Breast epithelium (tissue), 4 donors: Measurements from ENCODE around the gene CCL3. TPM values are rescaled to one million over a fixed set of nuclear protein-coding genes. Genes with fewer than 3 reads are reported as not detected.
"Not testable (repeated sequence)": the region's sequence is repeated elsewhere in the genome, so short reads cannot be mapped to it uniquely, and the experiment has no call there.

ENCODE experiments used
- DNase-seq, 2 donors: peaks; one replicate each; pipeline ENCODE4 v3.0.0-alpha.2; 2019; ENCODE audit warnings: low spot score in 2 of 2
- H3K27ac ChIP-seq, 2 donors: fragments of 200-600 bp; sonication (generic) in 1 of 2; one replicate each; pipeline ENCODE4 v1.5.1; 2016 to 2019; ENCODE audit warnings: mild to moderate bottlenecking in 1 of 2
- H3K27me3 ChIP-seq, 2 donors: fragments of 200-600 bp; sonication (generic) in 1 of 2; one replicate each; pipeline versions ENCODE4 v1.5.1 to v1.6.0; 2017 to 2019; ENCODE audit warnings: control low read depth in 1 of 2, mild to moderate bottlenecking in 1 of 2
- H3K36me3 ChIP-seq: fragments of 200-600 bp; one replicate; pipeline ENCODE4 v1.5.1; 2019
- H3K4me1 ChIP-seq, 2 donors: fragments of 200-600 bp; sonication (generic); one replicate each; pipeline ENCODE4 v1.5.1; 2016 to 2019; ENCODE audit warnings: control low read depth in 1 of 2
- H3K4me3 ChIP-seq, 3 donors: fragments of 200-600 bp; sonication (generic); 1 replicate in 2 of 3; 2 replicates in 1 of 3; pipeline ENCODE4 v1.5.1; 2016 to 2019; ENCODE audit warnings: mild to moderate bottlenecking in 3 of 3, moderate library complexity in 2 of 3
- H3K9me3 ChIP-seq, 2 donors: fragments of 200-600 bp; sonication (generic) in 1 of 2; one replicate each; pipeline ENCODE4 v1.5.1; 2016 to 2019; ENCODE audit warnings: control low read depth in 1 of 2
- POLR2A ChIP-seq: fragments of 450-650 bp; IDR thresholded peaks from one replicate; pipeline ENCODE4 v1.6.1; 2016; ENCODE audit warnings: antibody characterized with exemption, mild to moderate bottlenecking, moderate library complexity
- POLR2AphosphoS5 ChIP-seq, 3 donors: sonication (generic); formaldehyde crosslinking; IDR thresholded peaks; one replicate each; pipeline ENCODE4 v1.6.1; 2017; ENCODE audit warnings: antibody characterized with exemption in 3 of 3
- intact Hi-C: fragments of 100-400 bp; cut with DNase I; formaldehyde crosslinking; loops from one replicate; pipeline ENCODE4 v1.15.1; 2023; ENCODE audit warnings: low total_unique reads
- total RNA-seq, 3 donors: library from RNA; depleted of rRNA; stranded (reverse); fragments of >200 nt; gene quantifications; one replicate each; pipeline ENCODE4 v1.1.0, GENCODE V29; 2016
- TF ChIP-seq, protein P1 (sequence below), 3 donors: fragments of 450-650 bp; IDR thresholded peaks; one replicate each; pipeline ENCODE4 v1.5.1; 2016 to 2017; ENCODE audit warnings: antibody characterized with exemption in 3 of 3, mild to moderate bottlenecking in 3 of 3, moderate library complexity in 3 of 3

CCL3 gene
- total RNA-seq, 3 donors from 2014 or later, result 0.96 to 10.8 TPM; not detected in 1

DNA sequence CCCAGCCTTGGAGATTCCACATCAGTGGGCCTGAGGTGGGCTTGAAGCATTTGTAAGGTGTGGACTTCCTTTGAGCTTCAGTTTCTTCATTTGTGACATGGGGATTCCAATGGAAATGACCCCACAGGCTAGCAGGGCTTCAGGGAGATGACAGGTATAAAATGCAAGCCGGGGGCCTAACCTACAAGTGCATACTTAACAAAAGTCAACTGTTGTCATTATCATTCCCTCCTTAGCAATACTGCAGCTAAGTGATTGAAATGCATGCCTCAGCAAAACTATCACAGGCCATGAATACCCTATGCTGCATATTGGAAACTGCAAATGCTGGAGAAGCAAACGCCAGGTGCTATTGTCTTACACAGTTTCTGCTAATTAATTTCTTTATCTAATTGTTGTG lies 33.5 kb upstream of the CCL3 start:
- Histone ChIP-seq H3K27me3 (no peaks in the 10 kb centered on the region), H3K9me3 (peaks cover 20 to 21% of the 10 kb centered on the region in 2 donors), H3K4me3 (no peak overlapping the region), H3K27ac (no peak overlapping the region), H3K36me3 (no peaks in the 10 kb centered on the region), H3K4me1 (no peaks in the 10 kb centered on the region)
- DNase-seq, result no peak
- intact Hi-C loops, result no loop called here
- TF ChIP-seq POLR2AphosphoS5 (IDR thresholded peaks at IDR 0.05) (no peak), POLR2A (no peak)
- TF ChIP-seq, protein P1, sequence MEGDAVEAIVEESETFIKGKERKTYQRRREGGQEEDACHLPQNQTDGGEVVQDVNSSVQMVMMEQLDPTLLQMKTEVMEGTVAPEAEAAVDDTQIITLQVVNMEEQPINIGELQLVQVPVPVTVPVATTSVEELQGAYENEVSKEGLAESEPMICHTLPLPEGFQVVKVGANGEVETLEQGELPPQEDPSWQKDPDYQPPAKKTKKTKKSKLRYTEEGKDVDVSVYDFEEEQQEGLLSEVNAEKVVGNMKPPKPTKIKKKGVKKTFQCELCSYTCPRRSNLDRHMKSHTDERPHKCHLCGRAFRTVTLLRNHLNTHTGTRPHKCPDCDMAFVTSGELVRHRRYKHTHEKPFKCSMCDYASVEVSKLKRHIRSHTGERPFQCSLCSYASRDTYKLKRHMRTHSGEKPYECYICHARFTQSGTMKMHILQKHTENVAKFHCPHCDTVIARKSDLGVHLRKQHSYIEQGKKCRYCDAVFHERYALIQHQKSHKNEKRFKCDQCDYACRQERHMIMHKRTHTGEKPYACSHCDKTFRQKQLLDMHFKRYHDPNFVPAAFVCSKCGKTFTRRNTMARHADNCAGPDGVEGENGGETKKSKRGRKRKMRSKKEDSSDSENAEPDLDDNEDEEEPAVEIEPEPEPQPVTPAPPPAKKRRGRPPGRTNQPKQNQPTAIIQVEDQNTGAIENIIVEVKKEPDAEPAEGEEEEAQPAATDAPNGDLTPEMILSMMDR (IDR thresholded peaks at IDR 0.05), result no peak

DNA sequence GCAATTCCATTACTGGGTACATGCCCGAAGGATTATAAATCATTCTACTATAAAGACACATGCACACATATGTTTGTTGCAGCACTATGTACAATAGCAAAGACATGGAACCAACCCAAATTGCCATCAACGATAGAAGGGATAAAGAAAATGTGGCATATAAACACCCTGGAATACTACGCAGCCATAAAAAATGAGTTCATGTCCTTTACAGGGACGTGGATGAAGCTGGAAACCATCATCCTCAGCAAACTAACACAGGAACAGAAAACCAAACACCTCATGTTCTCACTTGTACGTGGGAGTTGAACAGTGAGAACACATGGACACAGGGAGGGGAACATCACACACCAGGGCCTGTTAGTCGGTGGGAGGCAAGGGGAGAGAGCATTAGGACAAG lies 31.2 kb upstream of the CCL3 start:
- intact Hi-C loops, H3K4me1 ChIP-seq, DNase-seq, H3K36me3 ChIP-seq, H3K27me3 ChIP-seq, H3K27ac ChIP-seq, H3K4me3 ChIP-seq: not testable (repeated sequence)
- peaks cover 15% of the 10 kb centered on the region in 2 donors for H3K9me3 ChIP-seq

DNA sequence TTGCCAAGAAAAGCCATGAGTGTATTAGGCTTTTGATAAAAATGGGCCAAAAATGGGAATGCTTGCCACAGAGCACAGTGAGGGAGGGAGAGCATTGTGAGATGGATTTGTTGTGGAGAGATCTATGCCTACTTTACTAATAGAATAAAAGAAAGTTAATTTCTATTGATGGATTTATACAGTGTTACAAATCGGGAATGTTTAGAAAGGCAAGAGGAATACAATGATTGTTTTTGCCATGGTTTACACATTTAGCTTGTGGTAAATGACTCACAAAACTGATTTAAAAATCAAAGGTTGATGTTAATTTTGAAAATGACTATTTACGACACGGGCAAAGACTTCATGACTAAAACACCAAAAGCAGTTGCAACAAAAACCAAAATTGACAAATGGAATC lies 30.3 kb upstream of the CCL3 start:
- TF ChIP-seq POLR2A (no peak), POLR2AphosphoS5 (IDR thresholded peaks at IDR 0.05) (no peak)
- TF ChIP-seq, protein P1 (IDR thresholded peaks at IDR 0.05), result no peak
- intact Hi-C loops, result no loop called here
- H3K4me3 ChIP-seq, result no peak overlapping the region
- no peaks in the 10 kb centered on the region for H3K4me1 ChIP-seq
- no peak overlapping the region for H3K27ac ChIP-seq
- no peaks in the 10 kb centered on the region for H3K36me3 ChIP-seq
- peaks cover 6 to 7% of the 10 kb centered on the region in 2 donors for H3K9me3 ChIP-seq
- no peak for DNase-seq
- H3K27me3 ChIP-seq, result no peaks in the 10 kb centered on the region

DNA sequence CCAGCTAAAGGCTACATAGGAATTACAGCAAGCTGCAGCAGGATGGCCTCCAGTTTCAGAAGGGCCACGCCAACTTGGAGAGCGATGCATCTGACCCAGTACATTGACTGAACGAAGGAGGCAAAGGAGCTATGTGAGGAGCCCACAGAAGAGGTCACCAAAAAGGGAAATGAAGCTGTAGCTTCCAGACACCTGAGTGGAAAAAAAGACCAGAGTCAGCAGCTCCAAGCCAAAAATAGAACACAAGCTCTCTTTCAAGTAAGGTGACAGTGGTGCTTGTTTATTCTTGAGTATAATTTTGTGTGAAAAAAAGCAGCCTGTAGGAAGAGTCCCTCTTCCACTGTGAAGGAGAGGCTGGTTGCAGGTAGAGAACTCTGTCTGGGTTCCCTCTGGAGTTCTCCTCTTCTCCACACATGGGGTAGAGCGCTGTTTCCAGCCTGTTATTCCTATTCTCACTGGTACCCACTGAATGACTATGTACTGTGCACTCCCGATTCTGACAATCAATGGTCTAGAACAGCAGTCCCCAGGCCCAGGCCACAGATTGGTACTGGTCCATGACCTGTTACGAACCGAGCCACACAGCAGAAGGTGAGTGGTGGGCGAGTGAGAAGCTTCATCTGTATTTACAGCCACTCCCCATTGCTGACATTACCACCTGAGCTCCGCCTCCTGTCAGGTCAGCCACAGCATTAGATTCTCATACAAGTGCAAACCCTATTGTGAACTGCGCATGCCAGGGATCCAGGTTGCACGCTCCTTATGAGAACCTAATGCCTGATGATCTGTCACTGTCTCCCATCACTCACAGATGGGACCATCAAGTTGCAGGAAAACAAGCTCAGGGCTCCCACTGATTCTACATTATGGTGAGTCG lies 28.8 kb upstream of the CCL3 start:
- H3K9me3 ChIP-seq, result no peaks in the 10 kb centered on the region
- no peaks in the 10 kb centered on the region for H3K4me1 ChIP-seq
- no peak for TF ChIP-seq POLR2A
- TF ChIP-seq POLR2AphosphoS5 (IDR thresholded peaks at IDR 0.05), result no peak
- TF ChIP-seq, protein P1 (IDR thresholded peaks at IDR 0.05), result no peak
- H3K27me3 ChIP-seq, result no peaks in the 10 kb centered on the region
- H3K4me3 ChIP-seq, result no peak overlapping the region
- no peak for DNase-seq
- intact Hi-C loops, result no loop called here
- no peaks in the 10 kb centered on the region for H3K36me3 ChIP-seq
- H3K27ac ChIP-seq, result no peak overlapping the region

DNA sequence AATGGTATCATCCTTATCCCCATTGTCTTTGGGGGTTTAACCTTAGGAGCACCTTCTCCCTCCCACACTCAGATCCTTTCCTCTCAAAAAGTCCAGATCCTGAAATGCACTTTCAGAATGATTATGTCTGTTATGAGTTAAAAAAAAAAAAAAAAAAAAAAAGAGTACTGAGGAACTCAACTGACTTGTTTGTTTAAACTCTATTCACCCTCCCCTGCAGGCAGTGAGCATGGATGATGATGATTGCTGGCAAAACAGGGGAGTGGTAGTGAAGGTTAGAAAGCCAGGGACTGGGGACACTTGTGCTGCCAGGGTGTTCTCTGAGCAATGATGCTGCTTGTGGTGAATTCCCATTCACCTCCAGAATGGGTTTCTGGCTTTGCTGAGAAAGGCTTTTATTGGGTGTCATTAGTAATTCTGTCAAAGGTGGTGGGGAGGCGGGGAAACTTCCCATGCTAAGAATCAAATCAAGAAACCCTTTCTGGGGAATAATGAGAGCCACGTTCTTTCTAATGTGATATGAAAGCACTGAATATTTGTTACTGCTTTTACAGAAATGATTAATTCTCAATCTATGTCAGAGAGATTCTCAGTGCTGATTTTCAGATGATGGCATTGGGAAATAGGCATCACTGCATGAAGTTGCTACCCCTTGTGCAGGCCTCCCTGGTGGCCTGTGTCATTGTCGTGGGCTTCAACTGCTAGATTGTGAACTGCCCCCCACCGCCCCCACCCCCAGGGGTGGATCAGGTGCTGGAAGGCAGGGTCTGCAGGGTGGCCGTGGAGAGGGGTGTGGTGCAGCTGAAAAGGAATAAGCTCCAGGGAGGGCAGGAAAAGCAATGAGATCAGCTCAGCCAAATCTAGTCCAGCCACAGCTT lies 27.8 kb upstream of the CCL3 start:
- intact Hi-C loops, result no loop called here
- TF ChIP-seq POLR2A, result no peak
- TF ChIP-seq, protein P1 (IDR thresholded peaks at IDR 0.05), result no peak
- Histone ChIP-seq H3K36me3 (no peaks in the 10 kb centered on the region), H3K9me3 (no peaks in the 10 kb centered on the region), H3K4me1 (no peaks in the 10 kb centered on the region), H3K4me3 (no peak overlapping the region), H3K27me3 (no peaks in the 10 kb centered on the region), H3K27ac (no peak overlapping the region)
- DNase-seq, result no peak

DNA sequence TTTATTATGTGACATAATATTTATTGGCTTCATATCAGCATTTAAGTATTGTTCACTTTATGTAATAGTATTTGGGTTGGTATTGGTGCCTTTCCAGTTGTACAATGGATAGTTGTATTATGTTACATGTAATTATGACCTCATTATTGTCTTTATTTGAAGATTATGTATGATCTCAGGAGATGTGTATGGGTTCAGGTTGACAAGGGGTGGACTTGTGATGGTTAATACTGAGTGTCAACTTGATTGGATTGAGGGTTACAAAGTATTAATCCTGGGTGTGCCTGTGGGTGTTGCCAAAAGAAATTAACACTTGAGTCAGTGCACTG lies 25.7 kb upstream of the CCL3 start:
- not testable (repeated sequence) for H3K27ac ChIP-seq

DNA sequence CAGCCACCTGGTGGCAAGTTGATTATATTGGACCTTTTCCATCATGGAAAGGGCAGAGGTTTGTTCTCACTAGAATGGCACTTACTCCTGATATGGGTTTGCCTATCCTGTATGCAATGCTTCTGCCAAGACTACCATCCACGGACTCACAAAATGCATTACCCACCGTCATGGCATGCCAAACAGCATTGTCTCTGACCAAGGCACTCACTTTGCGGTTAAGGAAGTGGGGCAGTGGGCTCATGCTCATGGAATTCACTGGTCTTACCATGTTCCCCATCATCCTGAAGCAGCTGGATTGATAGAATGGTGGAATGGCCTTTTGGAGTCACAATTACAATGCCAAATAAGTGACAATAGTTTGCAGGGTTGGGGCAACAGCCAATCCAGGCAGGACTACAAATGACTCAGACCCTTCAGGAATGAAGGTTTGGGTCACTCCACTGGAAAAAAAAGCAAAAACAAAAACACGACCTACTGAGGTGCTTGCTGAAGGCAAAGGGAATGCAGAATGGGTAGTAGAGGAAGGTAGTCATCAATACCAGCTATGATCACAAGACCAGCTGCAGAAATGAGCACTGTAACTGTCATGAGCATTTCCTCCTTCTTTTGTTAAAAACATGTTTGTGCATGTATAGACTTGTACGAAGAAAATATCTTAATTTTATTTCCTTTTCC lies 25.2 kb upstream of the CCL3 start:
- H3K4me1 ChIP-seq, H3K4me3 ChIP-seq, H3K27ac ChIP-seq, intact Hi-C loops, H3K9me3 ChIP-seq, DNase-seq, H3K27me3 ChIP-seq, H3K36me3 ChIP-seq: not testable (repeated sequence)

More for the DNA sequence above, 25.7 kb upstream of the CCL3 start:
- H3K27me3 ChIP-seq, intact Hi-C loops, H3K4me1 ChIP-seq, DNase-seq, H3K9me3 ChIP-seq, H3K36me3 ChIP-seq, H3K4me3 ChIP-seq: not testable (repeated sequence)

DNA sequence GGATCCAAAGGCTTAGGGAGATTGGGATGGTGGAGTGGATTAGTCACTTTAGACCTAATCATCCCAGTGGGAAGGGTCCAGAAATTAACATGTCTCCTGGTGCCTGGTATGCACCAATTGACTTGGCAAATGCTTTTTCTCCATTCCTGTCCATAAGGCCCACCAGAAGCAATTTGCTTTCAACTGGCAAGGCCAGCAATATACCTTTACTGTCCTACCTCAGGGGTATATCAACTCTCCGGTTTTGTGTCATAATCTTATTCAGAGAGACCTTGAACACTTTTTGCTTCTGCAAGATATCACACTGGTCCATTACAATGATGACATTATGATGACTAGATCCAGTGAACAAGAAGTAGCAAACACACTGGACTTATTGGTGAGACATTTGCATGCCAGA lies 23.2 kb upstream of the CCL3 start:
- H3K27me3 ChIP-seq, H3K4me1 ChIP-seq, H3K9me3 ChIP-seq, DNase-seq, intact Hi-C loops, H3K27ac ChIP-seq, H3K36me3 ChIP-seq, H3K4me3 ChIP-seq: not testable (repeated sequence)
